H9 (cell line): ENCODE measurements around the gene RNF8. TPM values are rescaled to one million over a fixed set of nuclear protein-coding genes. Genes with fewer than 3 reads are reported as not detected.

Experiments used
- DNase-seq: peaks from one replicate; pipeline ENCODE4 v3.0.0-alpha.2; 2017
- H2AFZ ChIP-seq: one replicate; pipeline ENCODE4 v1.6.1; 2013; ENCODE audit warnings: mild to moderate bottlenecking, low read length, control low read depth, moderate library complexity
- H2AK5ac ChIP-seq: 2 replicates; pipeline ENCODE4 v1.6.1; 2013; ENCODE audit warnings: low read length, control low read depth, mixed read lengths; ENCODE audit not compliant: insufficient read length
- H2BK120ac ChIP-seq: one replicate; pipeline ENCODE4 v1.6.1; 2013; ENCODE audit warnings: low read depth, mild to moderate bottlenecking, low read length, control low read depth, inconsistent platforms; ENCODE audit not compliant: poor library complexity, severe bottlenecking
- H2BK12ac ChIP-seq: 2 replicates; pipeline ENCODE4 v1.6.1; 2013; ENCODE audit warnings: low read length, control low read depth, mixed read lengths, low read depth; ENCODE audit not compliant: insufficient read length
- H2BK15ac ChIP-seq: 2 replicates; pipeline ENCODE4 v1.6.1; 2013; ENCODE audit warnings: low read depth, low read length, control low read depth
- H2BK20ac ChIP-seq: one replicate; pipeline ENCODE4 v1.6.1; 2013; ENCODE audit warnings: low read depth, mild to moderate bottlenecking, low read length, control low read depth, inconsistent platforms; ENCODE audit not compliant: poor library complexity, severe bottlenecking
- H2BK5ac ChIP-seq: 2 replicates; pipeline ENCODE4 v1.6.1; 2013; ENCODE audit warnings: low read length, control low read depth, mixed read lengths; ENCODE audit not compliant: insufficient read length
- H3K14ac ChIP-seq: 2 replicates; pipeline ENCODE4 v1.6.1; 2013; ENCODE audit warnings: low read length, control low read depth; ENCODE audit not compliant: insufficient read depth
- H3K18ac ChIP-seq: 2 replicates; pipeline ENCODE4 v1.6.1; 2013; ENCODE audit warnings: low read depth, mild to moderate bottlenecking, mixed read lengths, low read length, control low read depth; ENCODE audit not compliant: insufficient read length
- H3K23ac ChIP-seq: 2 replicates; pipeline ENCODE4 v1.6.1; 2013; ENCODE audit warnings: low read length, control low read depth, mixed read lengths, low read depth; ENCODE audit not compliant: insufficient read length
- H3K23me2 ChIP-seq: 2 replicates; pipeline ENCODE4 v1.6.1; 2013; ENCODE audit warnings: low read depth, mild to moderate bottlenecking, mixed read lengths, low read length, control low read depth; ENCODE audit not compliant: insufficient read length, poor library complexity, severe bottlenecking
- H3K27ac ChIP-seq: 2 replicates; pipeline ENCODE4 v1.5.1; 2013; ENCODE audit warnings: low read length, control low read depth, mixed read lengths, low read depth; ENCODE audit not compliant: insufficient read length
- H3K27me3 ChIP-seq: 2 replicates; pipeline ENCODE4 v1.6.1; 2013; ENCODE audit warnings: low read length, control low read depth, inconsistent platforms; ENCODE audit not compliant: insufficient read depth
- H3K4ac ChIP-seq: 2 replicates; pipeline ENCODE4 v1.6.1; 2013; ENCODE audit warnings: low read depth, mild to moderate bottlenecking, control low read depth, inconsistent platforms, low read length, moderate library complexity
- H3K4me1 ChIP-seq: 2 replicates; pipeline ENCODE4 v1.6.1; 2013; ENCODE audit warnings: low read length, control low read depth, inconsistent platforms; ENCODE audit not compliant: insufficient read depth
- H3K4me2 ChIP-seq: 2 replicates; pipeline ENCODE4 v1.6.1; 2013; ENCODE audit warnings: low read length, control low read depth, mixed read lengths; ENCODE audit not compliant: insufficient read length, insufficient read depth
- H3K56ac ChIP-seq: 2 replicates; pipeline ENCODE4 v1.6.1; 2013; ENCODE audit warnings: low read depth, mild to moderate bottlenecking, mixed read lengths, low read length, control low read depth; ENCODE audit not compliant: insufficient read length
- H3K79me1 ChIP-seq: 2 replicates; pipeline ENCODE4 v1.6.1; 2013; ENCODE audit warnings: low read depth, mild to moderate bottlenecking, moderate library complexity, low read length, control low read depth, inconsistent platforms; ENCODE audit not compliant: insufficient read depth, poor library complexity, severe bottlenecking
- H3K79me2 ChIP-seq: 2 replicates; pipeline ENCODE4 v1.6.1; 2013; ENCODE audit warnings: low read length, control low read depth, inconsistent platforms; ENCODE audit not compliant: insufficient read depth
- H3K9ac ChIP-seq: 2 replicates; pipeline ENCODE4 v1.6.1; 2013; ENCODE audit warnings: low read length, control low read depth, mixed read lengths; ENCODE audit not compliant: insufficient read length; ENCODE audit errors: extremely low read depth
- H3K9me3 ChIP-seq: one replicate; pipeline ENCODE4 v1.6.1; 2013; ENCODE audit warnings: low read depth, low read length, inconsistent platforms; ENCODE audit not compliant: control insufficient read depth
- H3T11ph ChIP-seq: one replicate; pipeline ENCODE4 v1.6.1; 2013; ENCODE audit warnings: mild to moderate bottlenecking, low read length, control low read depth, inconsistent platforms
- H4K20me1 ChIP-seq: one replicate; pipeline ENCODE4 v1.6.1; 2013; ENCODE audit not compliant: control insufficient read depth, insufficient read length, insufficient read depth
- H4K5ac ChIP-seq: 2 replicates; pipeline ENCODE4 v1.6.1; 2013; ENCODE audit warnings: low read depth, mild to moderate bottlenecking, mixed read lengths, low read length, control low read depth; ENCODE audit not compliant: insufficient read length
- H4K8ac ChIP-seq: replicated peaks from 2 replicates; pipeline ENCODE4 v1.6.1; 2013; ENCODE audit warnings: low read length, control low read depth, mixed read lengths, low read depth; ENCODE audit not compliant: insufficient read length
- H4K91ac ChIP-seq: 2 replicates; pipeline ENCODE4 v1.6.1; 2013; ENCODE audit warnings: low read depth, mild to moderate bottlenecking, moderate library complexity, mixed read lengths, low read length, control low read depth; ENCODE audit not compliant: insufficient read length
- H3K27ac Mint-ChIP-seq, 3 experiments: 2 replicates in 2 of 3; 3 replicates in 1 of 3; pipeline ENCODE4 v1.8.0; 2020 to 2021; ENCODE audit warnings: mixed read lengths in 3 of 3, mild to moderate bottlenecking in 1 of 3, moderate library complexity in 1 of 3
- H3K27me3 Mint-ChIP-seq: 2 replicates; pipeline ENCODE4 v1.8.0; 2021; ENCODE audit warnings: low read depth, mild to moderate bottlenecking, moderate library complexity, mixed read lengths
- H3K36me3 Mint-ChIP-seq, 3 experiments: 2 replicates in 2 of 3; 3 replicates in 1 of 3; pipeline ENCODE4 v1.8.0; 2020 to 2021; ENCODE audit warnings: low read depth in 3 of 3, mixed read lengths in 3 of 3; ENCODE audit not compliant: insufficient read depth in 1 of 3
- H3K4me1 Mint-ChIP-seq, 2 experiments: 2 replicates each; pipeline ENCODE4 v1.8.0; 2020; ENCODE audit warnings: mixed read lengths in 2 of 2
- H3K4me3 Mint-ChIP-seq, 2 experiments: 2 replicates in 1 of 2; 3 replicates in 1 of 2; pipeline ENCODE4 v1.8.0; 2020 to 2021; ENCODE audit warnings: mild to moderate bottlenecking in 2 of 2, mixed read lengths in 2 of 2, moderate library complexity in 1 of 2
- H3K9me3 Mint-ChIP-seq, 2 experiments: 2 replicates in 1 of 2; 3 replicates in 1 of 2; pipeline ENCODE4 v1.8.0; 2020; ENCODE audit warnings: mild to moderate bottlenecking in 2 of 2, mixed read lengths in 2 of 2, moderate library complexity in 1 of 2
- WGBS: extraction: QIAGEN DNeasy Blood & Tissue Kit; methylation state at CpG from one replicate; pipeline ENCODE4 v1.1.7; 2013; ENCODE audit warnings: missing lambda C conversion rate, low lambda C conversion rate, mixed read lengths; ENCODE audit not compliant: insufficient read length; ENCODE audit errors: extremely low coverage; 5-methylcytosine and 5-hydroxymethylcytosine counted together
- total RNA-seq: library from RNA; stranded (reverse); gene quantifications from 2 replicates; pipeline ENCODE4 v1.2.1, GENCODE V29; 2021
- TF ChIP-seq, protein P1 (sequence below): fragments of 200-600 bp; sonication (generic); conservative IDR thresholded peaks from 3 replicates; pipeline ENCODE4 v1.8.0; 2021; ENCODE audit warnings: antibody characterized with exemption, mild to moderate bottlenecking

The RNF8 gene
- total RNA-seq, 1 experiment from 2014 or later: 34.7 TPM

DNA sequence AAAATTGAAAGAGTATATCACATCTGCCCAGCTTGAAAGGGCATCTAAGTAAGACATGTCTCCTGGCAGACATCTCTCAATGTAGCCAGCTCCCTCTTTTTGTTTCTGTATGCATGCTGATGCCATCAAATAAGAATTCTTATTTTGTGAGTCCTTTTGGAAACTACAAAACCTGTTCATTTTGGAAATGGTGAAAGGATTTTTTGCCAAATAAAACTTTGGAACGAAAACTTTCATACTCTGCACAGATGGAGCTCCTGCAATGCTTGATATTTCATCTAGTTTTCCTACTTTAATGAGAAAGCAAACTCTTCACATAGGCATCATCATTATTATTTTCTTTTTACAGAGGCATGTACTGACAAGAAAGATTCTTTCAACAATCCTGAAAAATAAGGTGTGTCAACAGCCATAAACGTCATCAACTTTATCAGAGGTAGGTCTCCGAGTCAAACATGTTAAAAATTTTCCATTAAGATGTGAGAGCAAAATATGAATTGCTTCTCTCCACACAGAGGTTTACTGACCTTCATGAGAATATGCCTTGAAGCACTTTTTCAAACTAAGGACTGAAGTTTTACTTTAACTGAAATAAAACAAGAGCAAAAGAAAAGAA, 53.1 kb downstream of the RNF8 start:
- no peak overlapping the region for H3K4ac ChIP-seq
- no peaks in the 10 kb centered on the region for H3K27me3 ChIP-seq
- Mint-ChIP-seq H3K27ac (no peak overlapping the region), H3K27me3 (peaks cover 6% of the 10 kb centered on the region), H3K4me1 (no peaks in the 10 kb centered on the region), H3K9me3 (no peaks in the 10 kb centered on the region), H3K4me3 (no peak overlapping the region), H3K36me3 (no peaks in the 10 kb centered on the region)
- H3K56ac ChIP-seq: no peak overlapping the region
- no peak overlapping the region for H3K14ac ChIP-seq
- H3K9ac ChIP-seq: no peak overlapping the region
- H3K4me2 ChIP-seq: no peak overlapping the region
- H3K18ac ChIP-seq: no peak overlapping the region
- H3K27ac ChIP-seq: no peak overlapping the region
- no peak overlapping the region for H4K91ac ChIP-seq
- H2BK120ac ChIP-seq: no peak overlapping the region
- H3K23me2 ChIP-seq: no peaks in the 10 kb centered on the region
- TF ChIP-seq, protein P1, sequence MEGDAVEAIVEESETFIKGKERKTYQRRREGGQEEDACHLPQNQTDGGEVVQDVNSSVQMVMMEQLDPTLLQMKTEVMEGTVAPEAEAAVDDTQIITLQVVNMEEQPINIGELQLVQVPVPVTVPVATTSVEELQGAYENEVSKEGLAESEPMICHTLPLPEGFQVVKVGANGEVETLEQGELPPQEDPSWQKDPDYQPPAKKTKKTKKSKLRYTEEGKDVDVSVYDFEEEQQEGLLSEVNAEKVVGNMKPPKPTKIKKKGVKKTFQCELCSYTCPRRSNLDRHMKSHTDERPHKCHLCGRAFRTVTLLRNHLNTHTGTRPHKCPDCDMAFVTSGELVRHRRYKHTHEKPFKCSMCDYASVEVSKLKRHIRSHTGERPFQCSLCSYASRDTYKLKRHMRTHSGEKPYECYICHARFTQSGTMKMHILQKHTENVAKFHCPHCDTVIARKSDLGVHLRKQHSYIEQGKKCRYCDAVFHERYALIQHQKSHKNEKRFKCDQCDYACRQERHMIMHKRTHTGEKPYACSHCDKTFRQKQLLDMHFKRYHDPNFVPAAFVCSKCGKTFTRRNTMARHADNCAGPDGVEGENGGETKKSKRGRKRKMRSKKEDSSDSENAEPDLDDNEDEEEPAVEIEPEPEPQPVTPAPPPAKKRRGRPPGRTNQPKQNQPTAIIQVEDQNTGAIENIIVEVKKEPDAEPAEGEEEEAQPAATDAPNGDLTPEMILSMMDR: no peak
- H4K5ac ChIP-seq: no peak overlapping the region
- H3K79me1 ChIP-seq: no peaks in the 10 kb centered on the region
- no peak for DNase-seq
- H3K23ac ChIP-seq: no peak overlapping the region
- H3K9me3 ChIP-seq: no peaks in the 10 kb centered on the region
- H3T11ph ChIP-seq: no peak overlapping the region
- H2AFZ ChIP-seq: no peak overlapping the region
- no peak overlapping the region for H2BK5ac ChIP-seq
- no peak overlapping the region for H2AK5ac ChIP-seq
- H2BK20ac ChIP-seq: no peak overlapping the region
- H4K20me1 ChIP-seq: no peaks in the 10 kb centered on the region
- H3K4me1 ChIP-seq: no peaks in the 10 kb centered on the region
- no peak overlapping the region for H2BK12ac ChIP-seq
- H2BK15ac ChIP-seq: no peak overlapping the region
- no CpG with 5 or more reads among the region's 3 CpGs for WGBS
- no peak overlapping the region for H4K8ac ChIP-seq
- no peaks in the 10 kb centered on the region for H3K79me2 ChIP-seq
